IMR-90 (cell line): ENCODE measurements around the gene PLXNA4. TPM values are rescaled to one million over a fixed set of nuclear protein-coding genes. Genes with fewer than 3 reads are reported as not detected.

Experiments
- ATAC-seq: fragments of 200-7000 bp; cut with Tn5 transposase; 2 replicates; pipeline ENCODE4 v1.9.1; 2020; ENCODE audit warnings: low read depth, mild to moderate bottlenecking, moderate library complexity
- BruUV-seq: library from RNA; stranded (reverse); fragments of 400-500 nt; replicated peaks from 2 replicates; lab custom pipeline; 2021; lab: Mats Ljungman, UMichigan
- CTCF ChIA-PET: fragments of 300-600 bp; formaldehyde crosslinking; extraction: SDS; loops from one replicate; lab custom pipeline; 2021; ENCODE audit warnings: antibody characterized with exemption; lab: Yijun Ruan, JAX
- POLR2A ChIA-PET: fragments of 300-600 bp; sonication (Branson Sonifier 250); formaldehyde crosslinking; loops from one replicate; lab custom pipeline; 2022; ENCODE audit warnings: antibody characterized with exemption; ENCODE audit not compliant: unreplicated experiment; lab: Charles Lee
- DNase-seq: peaks from one replicate; pipeline ENCODE4 v3.0.0; 2013
- H2AFZ ChIP-seq: replicated peaks from 2 replicates; pipeline ENCODE3; 2013; ENCODE audit warnings: low read length, mild to moderate bottlenecking; ENCODE audit not compliant: poor library complexity
- H2AK5ac ChIP-seq: 2 replicates; pipeline ENCODE4 v1.6.1; 2013; ENCODE audit warnings: low read depth, low read length, inconsistent platforms
- H2AK9ac ChIP-seq: replicated peaks from 2 replicates; pipeline ENCODE3; 2013; ENCODE audit warnings: mild to moderate bottlenecking, low read depth, low read length, moderate library complexity; ENCODE audit not compliant: poor library complexity
- H2BK120ac ChIP-seq: 2 replicates; pipeline ENCODE4 v1.6.1; 2013; ENCODE audit warnings: low read depth, low read length, inconsistent platforms
- H2BK15ac ChIP-seq: 3 replicates; pipeline ENCODE4 v1.6.1; 2013; ENCODE audit warnings: low read depth, low read length, inconsistent platforms
- H2BK20ac ChIP-seq: 2 replicates; pipeline ENCODE4 v1.6.1; 2013; ENCODE audit warnings: low read depth, mild to moderate bottlenecking, inconsistent platforms, low read length, moderate library complexity
- H2BK5ac ChIP-seq: 2 replicates; pipeline ENCODE4 v1.6.1; 2013; ENCODE audit warnings: mild to moderate bottlenecking, low read depth, low read length, inconsistent platforms; ENCODE audit not compliant: poor library complexity, severe bottlenecking
- H3K14ac ChIP-seq: replicated peaks from 2 replicates; pipeline ENCODE4 v1.6.1; 2013; ENCODE audit warnings: low read depth, low read length, inconsistent platforms
- H3K18ac ChIP-seq: 2 replicates; pipeline ENCODE4 v1.6.1; 2013; ENCODE audit warnings: low read depth, low read length, control low read depth
- H3K23ac ChIP-seq: 2 replicates; pipeline ENCODE4 v1.6.1; 2013; ENCODE audit warnings: low read depth, low read length, inconsistent platforms
- H3K27ac ChIP-seq: 2 replicates; pipeline ENCODE4 v1.5.1; 2013; ENCODE audit warnings: mild to moderate bottlenecking, control low read depth, low read length; ENCODE audit not compliant: insufficient read depth
- H3K27me3 ChIP-seq: 2 replicates; pipeline ENCODE4 v1.6.1; 2013; ENCODE audit warnings: low read length; ENCODE audit not compliant: control insufficient read depth, insufficient read depth
- H3K36me3 ChIP-seq: 2 replicates; pipeline ENCODE4 v1.6.1; 2013; ENCODE audit warnings: low read length, mixed read lengths; ENCODE audit not compliant: control insufficient read depth, insufficient read depth
- H3K4ac ChIP-seq: 2 replicates; pipeline ENCODE4 v1.6.1; 2013; ENCODE audit warnings: low read depth, low read length, inconsistent platforms
- H3K4me1 ChIP-seq: 2 replicates; pipeline ENCODE4 v1.6.1; 2013; ENCODE audit warnings: low read length, mixed read lengths; ENCODE audit not compliant: control insufficient read depth, insufficient read depth
- H3K4me2 ChIP-seq: 2 replicates; pipeline ENCODE4 v1.6.1; 2013; ENCODE audit warnings: low read depth, mild to moderate bottlenecking, control low read depth, low read length, moderate library complexity
- H3K4me3 ChIP-seq: 2 replicates; pipeline ENCODE4 v1.5.1; 2013; ENCODE audit warnings: low read depth, mild to moderate bottlenecking, control low read depth, low read length, moderate library complexity; ENCODE audit not compliant: insufficient read depth
- H3K56ac ChIP-seq: 2 replicates; pipeline ENCODE4 v1.6.1; 2013; ENCODE audit warnings: low read length, inconsistent platforms; ENCODE audit not compliant: insufficient read depth; ENCODE audit errors: extremely low read depth
- H3K79me1 ChIP-seq, 2 experiments: 2 replicates each; pipeline ENCODE4 v1.6.1; 2013; ENCODE audit warnings: low read length in 2 of 2, inconsistent platforms in 1 of 2, low read depth in 1 of 2
- H3K9ac ChIP-seq: 2 replicates; pipeline ENCODE4 v1.6.1; 2013; ENCODE audit warnings: low read depth, low read length, control low read depth
- H3K9me1 ChIP-seq: 2 replicates; pipeline ENCODE4 v1.6.1; 2013; ENCODE audit warnings: low read length, inconsistent platforms; ENCODE audit not compliant: insufficient read depth
- H3K9me3 ChIP-seq: 2 replicates; pipeline ENCODE4 v1.6.1; 2013; ENCODE audit warnings: low read length; ENCODE audit not compliant: control insufficient read depth, insufficient read depth
- H4K20me1 ChIP-seq: 2 replicates; pipeline ENCODE4 v1.6.1; 2013; ENCODE audit warnings: low read length, inconsistent platforms; ENCODE audit not compliant: insufficient read depth
- H4K5ac ChIP-seq: 2 replicates; pipeline ENCODE4 v1.6.1; 2013; ENCODE audit warnings: mild to moderate bottlenecking, low read depth, low read length, control low read depth
- H4K8ac ChIP-seq, 2 experiments: 2 replicates each; pipeline ENCODE4 v1.6.1; 2013; ENCODE audit warnings: low read depth in 2 of 2, low read length in 2 of 2, control low read depth in 1 of 2, inconsistent platforms in 1 of 2
- H4K91ac ChIP-seq: 2 replicates; pipeline ENCODE4 v1.6.1; 2013; ENCODE audit warnings: low read depth, low read length, inconsistent platforms; ENCODE audit not compliant: insufficient read depth
- BHLHE40 ChIP-seq: fragments of 150-350 bp; IDR thresholded peaks from 2 replicates; pipeline ENCODE4 v1.6.1; 2016; ENCODE audit warnings: mild to moderate bottlenecking, low read depth, low read length
- CEBPB ChIP-seq: IDR thresholded peaks from 2 replicates; pipeline ENCODE4 v1.6.1; 2012; ENCODE audit warnings: low read depth, low read length, improper control_type of control experiment
- CHD1 ChIP-seq: IDR thresholded peaks from 2 replicates; pipeline ENCODE4 v1.6.1; 2012; ENCODE audit warnings: low read depth, low read length, improper control_type of control experiment
- FOS ChIP-seq: fragments of 150-350 bp; IDR thresholded peaks from 2 replicates; pipeline ENCODE4 v1.6.1; 2016; ENCODE audit warnings: low read depth, low read length
- MAFK ChIP-seq: IDR thresholded peaks from 2 replicates; pipeline ENCODE4 v1.6.1; 2012; ENCODE audit warnings: low read depth, low read length, improper control_type of control experiment
- MAZ ChIP-seq: IDR thresholded peaks from 2 replicates; pipeline ENCODE4 v1.6.1; 2012; ENCODE audit warnings: low read depth, mild to moderate bottlenecking, low read length, improper control_type of control experiment, moderate library complexity, borderline replicate concordance
- MXI1 ChIP-seq: IDR thresholded peaks from 2 replicates; pipeline ENCODE4 v1.6.1; 2012; ENCODE audit warnings: low read depth, mild to moderate bottlenecking, low read length, moderate library complexity, borderline replicate concordance
- NFE2L2 ChIP-seq: fragments of 150-350 bp; IDR thresholded peaks from 2 replicates; pipeline ENCODE4 v1.6.1; 2016; ENCODE audit warnings: low read depth, mild to moderate bottlenecking, low read length
- POLR2A ChIP-seq: IDR thresholded peaks from 2 replicates; pipeline ENCODE4 v1.6.1; 2012; ENCODE audit warnings: mild to moderate bottlenecking, low read depth, low read length
- RAD21 ChIP-seq: IDR thresholded peaks from 2 replicates; pipeline ENCODE4 v1.6.1; 2012; ENCODE audit warnings: low read length, improper control_type of control experiment
- RFX5 ChIP-seq: IDR thresholded peaks from 2 replicates; pipeline ENCODE4 v1.8.0; 2012; ENCODE audit warnings: low read depth, mild to moderate bottlenecking, low read length, moderate library complexity
- SMC3 ChIP-seq: fragments of 150-350 bp; IDR thresholded peaks from 2 replicates; pipeline ENCODE4 v1.6.1; 2016; ENCODE audit warnings: low read depth, mild to moderate bottlenecking, antibody characterized with exemption, low read length, moderate library complexity
- WGBS, 2 experiments: methylation state at CpG; one replicate each; pipeline versions ENCODE4 v1.1.5 to v1.1.7; 2013; ENCODE audit warnings: missing lambda C conversion rate in 2 of 2; ENCODE audit not compliant: insufficient read length in 1 of 2; ENCODE audit errors: extremely low coverage in 2 of 2; 5-methylcytosine and 5-hydroxymethylcytosine counted together
- dilution Hi-C: fragments of 300-500 bp; cut with HindIII; formaldehyde crosslinking; loops from one replicate; pipeline ENCODE4 v1.14.3; 2018; ENCODE audit warnings: low sequenced_read_pairs; ENCODE audit not compliant: unreplicated experiment
- in situ Hi-C: fragments of 300-500 bp; cut with MboI; formaldehyde crosslinking; loops from 3 replicates; pipeline ENCODE4 v1.14.3; 2019; ENCODE audit warnings: low sequenced_read_pairs, inconsistent platforms, mixed read lengths
- intact Hi-C: fragments of 100-400 bp; cut with micrococcal nuclease; formaldehyde crosslinking; loops from 2 replicates; pipeline ENCODE4 v1.10.0; 2022
- polyA plus RNA-seq, 3 experiments: library from polyadenylated mRNA; depleted of rRNA; stranded (reverse); fragments of >200 nt; gene quantifications; 2 replicates each; pipeline ENCODE4 v1.2.3, GENCODE V29; 2012; ENCODE audit warnings: low replicate concordance in 1 of 3
- total RNA-seq: library from RNA; depleted of rRNA; stranded (reverse); fragments of >200 nt; gene quantifications from 2 replicates; pipeline ENCODE4 v1.2.3, GENCODE V29; 2012
- TF ChIP-seq, protein P1 (sequence below): fragments of 150-350 bp; IDR thresholded peaks from 2 replicates; pipeline ENCODE4 v1.6.1; 2017; ENCODE audit warnings: mild to moderate bottlenecking, antibody characterized with exemption, low read length, low read depth
- TF ChIP-seq, protein P2 (sequence below): fragments of 150-350 bp; IDR thresholded peaks from 2 replicates; pipeline ENCODE4 v1.6.1; 2016; ENCODE audit warnings: low read depth, mild to moderate bottlenecking, low read length, moderate library complexity, borderline replicate concordance
- TF ChIP-seq, protein P3 (sequence below): conservative IDR thresholded peaks from 2 replicates; pipeline ENCODE4 v1.5.1; 2012; ENCODE audit warnings: mild to moderate bottlenecking, low read depth, low read length, improper control_type of control experiment

Gene PLXNA4
- total and polyA plus RNA-seq, 2 of the 4 experiments (the other 2 are of a cell fraction), result under 0.01 TPM

DNA sequence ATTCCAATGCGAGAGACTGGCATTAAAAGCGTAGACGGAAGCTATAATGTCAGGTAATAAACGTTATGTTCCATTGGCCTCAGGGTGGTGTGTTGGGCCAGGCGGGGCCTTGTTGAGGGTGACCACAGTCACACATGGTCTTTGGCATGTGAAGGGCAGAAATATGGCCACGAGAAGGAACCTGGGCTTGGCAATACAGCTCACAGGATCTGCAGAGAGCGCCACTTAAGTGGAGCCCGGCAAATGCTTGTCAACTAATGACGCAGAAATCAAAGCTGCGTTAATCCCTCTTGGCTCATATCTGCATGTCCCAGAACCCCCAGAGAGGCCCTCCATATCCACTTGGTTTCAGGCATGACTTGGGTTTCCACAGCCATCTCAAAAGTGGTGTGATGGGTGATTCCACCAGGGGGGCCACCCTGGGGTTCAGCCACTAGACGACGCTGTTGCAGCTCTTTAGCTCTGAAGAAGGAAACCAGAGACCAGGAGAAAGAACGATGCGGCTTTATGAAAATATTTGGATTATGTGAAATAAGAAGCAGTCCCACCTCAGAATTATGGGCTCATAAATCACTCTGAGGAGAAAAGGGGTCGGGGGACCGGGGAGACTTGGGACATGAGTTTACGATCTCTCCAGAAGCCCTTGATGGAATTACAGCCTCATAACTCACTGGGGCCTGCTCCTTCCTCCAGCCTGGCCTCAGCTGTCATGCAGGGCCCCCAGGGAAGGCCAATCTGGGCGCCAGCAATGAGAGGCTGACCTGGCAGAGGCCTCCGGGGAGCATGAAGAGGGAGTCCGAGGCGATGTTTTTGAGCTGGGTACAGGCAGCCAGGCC is 462.5 kb downstream of the PLXNA4 start:
- Histone ChIP-seq H3K27ac (no peak overlapping the region), H2AFZ (no peak overlapping the region), H3K4me2 (no peak overlapping the region), H3K56ac (no peak overlapping the region), H3K9me3 (no peaks in the 10 kb centered on the region), H2AK5ac (no peak overlapping the region), H4K91ac (no peak overlapping the region), H3K4me1 (no peaks in the 10 kb centered on the region), H3K4me3 (no peak overlapping the region), H2AK9ac (no peak overlapping the region), H3K9ac (no peak overlapping the region), H3K18ac (no peak overlapping the region), H2BK15ac (no peak overlapping the region), H4K8ac (no peak overlapping the region), H3K9me1 (no peaks in the 10 kb centered on the region), H3K4ac (no peak overlapping the region), H4K5ac (no peak overlapping the region), H3K23ac (no peak overlapping the region), H3K14ac (no peak overlapping the region), H2BK20ac (no peak overlapping the region), H2BK120ac (no peak overlapping the region), H3K79me1 (no peaks in the 10 kb centered on the region), H2BK5ac (no peak overlapping the region), H4K20me1 (no peaks in the 10 kb centered on the region), H3K27me3 (no peaks in the 10 kb centered on the region), H3K36me3 (no peaks in the 10 kb centered on the region)
- CTCF ChIA-PET, result no interaction called here
- in situ Hi-C loops, result no loop called here
- intact Hi-C loops, result no loop called here
- no TSS peak for BruUV-seq
- POLR2A ChIA-PET, result no interaction called here
- dilution Hi-C loops, result no loop called here
- DNase-seq (no peak), ATAC-seq (no peak)
- WGBS, 2 experiments, result 81% methylated on average over 8 of the region's 21 CpGs; no CpG with 5 or more reads in 1 of the 2 experiments
- no peak for TF ChIP-seq BHLHE40
- no peak for TF ChIP-seq CHD1
- no peak for TF ChIP-seq FOS
- no peak for TF ChIP-seq NFE2L2
- no peak for TF ChIP-seq SMC3
- TF ChIP-seq, protein P1, sequence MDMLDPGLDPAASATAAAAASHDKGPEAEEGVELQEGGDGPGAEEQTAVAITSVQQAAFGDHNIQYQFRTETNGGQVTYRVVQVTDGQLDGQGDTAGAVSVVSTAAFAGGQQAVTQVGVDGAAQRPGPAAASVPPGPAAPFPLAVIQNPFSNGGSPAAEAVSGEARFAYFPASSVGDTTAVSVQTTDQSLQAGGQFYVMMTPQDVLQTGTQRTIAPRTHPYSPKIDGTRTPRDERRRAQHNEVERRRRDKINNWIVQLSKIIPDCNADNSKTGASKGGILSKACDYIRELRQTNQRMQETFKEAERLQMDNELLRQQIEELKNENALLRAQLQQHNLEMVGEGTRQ, result no peak
- TF ChIP-seq POLR2A, result no peak
- no peak for TF ChIP-seq MAZ
- TF ChIP-seq, protein P2, sequence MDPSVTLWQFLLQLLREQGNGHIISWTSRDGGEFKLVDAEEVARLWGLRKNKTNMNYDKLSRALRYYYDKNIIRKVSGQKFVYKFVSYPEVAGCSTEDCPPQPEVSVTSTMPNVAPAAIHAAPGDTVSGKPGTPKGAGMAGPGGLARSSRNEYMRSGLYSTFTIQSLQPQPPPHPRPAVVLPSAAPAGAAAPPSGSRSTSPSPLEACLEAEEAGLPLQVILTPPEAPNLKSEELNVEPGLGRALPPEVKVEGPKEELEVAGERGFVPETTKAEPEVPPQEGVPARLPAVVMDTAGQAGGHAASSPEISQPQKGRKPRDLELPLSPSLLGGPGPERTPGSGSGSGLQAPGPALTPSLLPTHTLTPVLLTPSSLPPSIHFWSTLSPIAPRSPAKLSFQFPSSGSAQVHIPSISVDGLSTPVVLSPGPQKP, result no peak
- TF ChIP-seq CEBPB, result no peak
- TF ChIP-seq, protein P3, sequence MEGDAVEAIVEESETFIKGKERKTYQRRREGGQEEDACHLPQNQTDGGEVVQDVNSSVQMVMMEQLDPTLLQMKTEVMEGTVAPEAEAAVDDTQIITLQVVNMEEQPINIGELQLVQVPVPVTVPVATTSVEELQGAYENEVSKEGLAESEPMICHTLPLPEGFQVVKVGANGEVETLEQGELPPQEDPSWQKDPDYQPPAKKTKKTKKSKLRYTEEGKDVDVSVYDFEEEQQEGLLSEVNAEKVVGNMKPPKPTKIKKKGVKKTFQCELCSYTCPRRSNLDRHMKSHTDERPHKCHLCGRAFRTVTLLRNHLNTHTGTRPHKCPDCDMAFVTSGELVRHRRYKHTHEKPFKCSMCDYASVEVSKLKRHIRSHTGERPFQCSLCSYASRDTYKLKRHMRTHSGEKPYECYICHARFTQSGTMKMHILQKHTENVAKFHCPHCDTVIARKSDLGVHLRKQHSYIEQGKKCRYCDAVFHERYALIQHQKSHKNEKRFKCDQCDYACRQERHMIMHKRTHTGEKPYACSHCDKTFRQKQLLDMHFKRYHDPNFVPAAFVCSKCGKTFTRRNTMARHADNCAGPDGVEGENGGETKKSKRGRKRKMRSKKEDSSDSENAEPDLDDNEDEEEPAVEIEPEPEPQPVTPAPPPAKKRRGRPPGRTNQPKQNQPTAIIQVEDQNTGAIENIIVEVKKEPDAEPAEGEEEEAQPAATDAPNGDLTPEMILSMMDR, result no peak
- TF ChIP-seq RFX5, result no peak
- TF ChIP-seq RAD21, result no peak
- TF ChIP-seq MAFK, result no peak
- no peak for TF ChIP-seq MXI1
